GM23248 (cell line): ENCODE measurements around the gene PTPRD. TPM values are rescaled to one million over a fixed set of nuclear protein-coding genes. Genes with fewer than 3 reads are reported as not detected.

Experiments used
- DNase-seq: peaks from one replicate; pipeline ENCODE4 v3.0.0-alpha.2; 2015
- H2AFZ ChIP-seq: fragments of 200-600 bp; sonication (generic); 2 replicates; pipeline ENCODE4 v1.6.1; 2016; ENCODE audit warnings: antibody characterized with exemption
- H3F3A ChIP-seq: fragments of 200-600 bp; sonication (generic); 2 replicates; pipeline ENCODE4 v1.6.1; 2016; ENCODE audit warnings: mild to moderate bottlenecking, antibody characterized with exemption, mixed run types; ENCODE audit not compliant: insufficient read depth
- H3K27ac ChIP-seq: fragments of 200-600 bp; sonication (generic); 2 replicates; pipeline ENCODE4 v1.5.1; 2016; ENCODE audit warnings: mild to moderate bottlenecking
- H3K27me3 ChIP-seq: fragments of 200-600 bp; sonication (generic); replicated peaks from 2 replicates; pipeline ENCODE4 v1.6.1; 2016; ENCODE audit warnings: mild to moderate bottlenecking; ENCODE audit not compliant: insufficient read depth
- H3K36me3 ChIP-seq: fragments of 200-600 bp; sonication (generic); 2 replicates; pipeline ENCODE4 v1.6.1; 2016; ENCODE audit warnings: low read depth, mild to moderate bottlenecking
- H3K4me1 ChIP-seq: fragments of 200-600 bp; sonication (generic); 2 replicates; pipeline ENCODE4 v1.6.1; 2016; ENCODE audit warnings: mild to moderate bottlenecking; ENCODE audit not compliant: insufficient read depth
- H3K4me2 ChIP-seq: fragments of 200-600 bp; sonication (generic); one replicate; pipeline ENCODE4 v1.6.1; 2016; ENCODE audit warnings: mild to moderate bottlenecking; ENCODE audit not compliant: unreplicated experiment
- H3K4me3 ChIP-seq: fragments of 200-600 bp; sonication (generic); 2 replicates; pipeline ENCODE4 v1.5.1; 2016; ENCODE audit warnings: mild to moderate bottlenecking
- H3K79me2 ChIP-seq: fragments of 200-600 bp; sonication (generic); 2 replicates; pipeline ENCODE4 v1.6.1; 2016; ENCODE audit warnings: mild to moderate bottlenecking; ENCODE audit not compliant: insufficient read depth
- H3K9ac ChIP-seq: fragments of 200-600 bp; sonication (generic); 2 replicates; pipeline ENCODE4 v1.6.1; 2016; ENCODE audit warnings: mild to moderate bottlenecking
- H3K9me2 ChIP-seq: fragments of 200-600 bp; sonication (generic); 2 replicates; pipeline ENCODE4 v1.6.1; 2016; ENCODE audit warnings: mixed run types, mild to moderate bottlenecking, moderate library complexity; ENCODE audit not compliant: insufficient read depth
- H3K9me3 ChIP-seq: fragments of 200-600 bp; sonication (generic); one replicate; pipeline ENCODE4 v1.6.1; 2017; ENCODE audit warnings: low read depth
- H4K20me1 ChIP-seq: fragments of 200-600 bp; sonication (generic); 2 replicates; pipeline ENCODE4 v1.6.0; 2016; ENCODE audit not compliant: insufficient read depth
- EZH2 ChIP-seq: fragments of 200-600 bp; sonication (generic); IDR thresholded peaks from 2 replicates; pipeline ENCODE4 v1.6.1; 2018; ENCODE audit warnings: antibody characterized with exemption, mild to moderate bottlenecking; ENCODE audit not compliant: insufficient read depth, poor library complexity, severe bottlenecking
- EZH2phosphoT487 ChIP-seq: fragments of 200-600 bp; sonication (generic); IDR thresholded peaks from 2 replicates; pipeline ENCODE4 v1.6.1; 2018; ENCODE audit warnings: antibody characterized with exemption, moderate library complexity, mild to moderate bottlenecking, low read depth; ENCODE audit not compliant: insufficient read depth
- WGBS, 2 experiments: methylation state at CpG; one replicate each; pipeline ENCODE4 v1.1.6; 2015 to 2017; ENCODE audit warnings: low lambda C conversion rate in 2 of 2, low coverage in 1 of 2; ENCODE audit errors: missing lambda C conversion rate in 2 of 2; 5-methylcytosine and 5-hydroxymethylcytosine counted together
- in situ Hi-C: fragments of 300-500 bp; cut with MboI; formaldehyde crosslinking; loops from 2 replicates; pipeline ENCODE4 v1.15.0; 2020
- polyA plus RNA-seq: library from polyadenylated mRNA; unstranded; fragments of >200 nt; fragmentation: Nextera tagmentation; extraction: Ambion mirVana; gene quantifications from 2 replicates; pipeline ENCODE4 v1.2.1, GENCODE V29; 2016
- total RNA-seq: library from RNA; depleted of rRNA; stranded (reverse); fragments of >200 nt; shearing (Covaris generic); gene quantifications from 2 replicates; pipeline ENCODE4 v1.2.3, GENCODE V29; 2014

Gene PTPRD
- total and polyA plus RNA-seq, 2 experiments from 2014 or later: 0.05 TPM; not detected in 1

GRCh38 chr9:8677741-8678140 lies 1935.1 kb downstream of the PTPRD start:
- H3K79me2 ChIP-seq: no peaks in the 10 kb centered on the region
- in situ Hi-C loops: no loop called here
- no peaks in the 10 kb centered on the region for H3K36me3 ChIP-seq
- no peaks in the 10 kb centered on the region for H4K20me1 ChIP-seq
- H3F3A ChIP-seq: no peaks in the 10 kb centered on the region
- no peaks in the 10 kb centered on the region for H3K9me3 ChIP-seq
- no peak overlapping the region for H2AFZ ChIP-seq
- 13% methylated on average over 4 of the region's 4 CpGs for WGBS, 2 experiments
- no peaks in the 10 kb centered on the region for H3K4me1 ChIP-seq
- no peak for TF ChIP-seq EZH2
- TF ChIP-seq EZH2phosphoT487: no peak
- H3K9me2 ChIP-seq: no peaks in the 10 kb centered on the region
- no peak overlapping the region for H3K4me2 ChIP-seq
- H3K9ac ChIP-seq: no peak overlapping the region
- DNase-seq: no peak
- H3K27ac ChIP-seq: no peak overlapping the region
- H3K4me3 ChIP-seq: no peak overlapping the region
- no peaks in the 10 kb centered on the region for H3K27me3 ChIP-seq

- no peaks in the 10 kb centered on the region for H3K9me2 ChIP-seq
- H3K79me2 ChIP-seq: no peaks in the 10 kb centered on the region
- no peaks in the 10 kb centered on the region for H4K20me1 ChIP-seq
- no peaks in the 10 kb centered on the region for H3K4me1 ChIP-seq
- H3K9ac ChIP-seq: no peak overlapping the region
- no peak overlapping the region for H3K27ac ChIP-seq
- no peaks in the 10 kb centered on the region for H3K9me3 ChIP-seq
- in situ Hi-C loops: no loop called here
- no peaks in the 10 kb centered on the region for H3F3A ChIP-seq
- no peak for DNase-seq
- H3K36me3 ChIP-seq: no peaks in the 10 kb centered on the region
- no peak overlapping the region for H2AFZ ChIP-seq
- no peak overlapping the region for H3K4me3 ChIP-seq
- TF ChIP-seq EZH2phosphoT487: no peak
- no peak for TF ChIP-seq EZH2
- H3K4me2 ChIP-seq: no peak overlapping the region
- H3K27me3 ChIP-seq: no peaks in the 10 kb centered on the region
Observed at GRCh38 chr9:8674536-8674935, 1938.3 kb downstream of the PTPRD start.

GRCh38 chr9:8673830-8674229 lies 1939.0 kb downstream of the PTPRD start:
- H3K4me3 ChIP-seq: no peak overlapping the region
- in situ Hi-C loops: no loop called here
- no peak overlapping the region for H3K27ac ChIP-seq
- DNase-seq: no peak
- no peaks in the 10 kb centered on the region for H3K4me1 ChIP-seq
- 36% methylated on average over 7 of the region's 7 CpGs for WGBS, 2 experiments
- no peaks in the 10 kb centered on the region for H3K36me3 ChIP-seq
- H3K9ac ChIP-seq: no peak overlapping the region
- H3K9me2 ChIP-seq: no peaks in the 10 kb centered on the region
- H3F3A ChIP-seq: no peaks in the 10 kb centered on the region
- H4K20me1 ChIP-seq: no peaks in the 10 kb centered on the region
- no peak overlapping the region for H3K4me2 ChIP-seq
- no peaks in the 10 kb centered on the region for H3K79me2 ChIP-seq
- no peaks in the 10 kb centered on the region for H3K9me3 ChIP-seq
- TF ChIP-seq EZH2phosphoT487 (no peak), EZH2 (no peak)
- H2AFZ ChIP-seq: no peak overlapping the region
- H3K27me3 ChIP-seq: no peaks in the 10 kb centered on the region

GRCh38 chr9:8670751-8671150 lies 1942.1 kb downstream of the PTPRD start:
- Histone ChIP-seq H3K27ac (no peak overlapping the region), H3K4me1 (no peaks in the 10 kb centered on the region), H3F3A (no peaks in the 10 kb centered on the region), H3K9ac (no peak overlapping the region), H3K9me3 (no peaks in the 10 kb centered on the region), H3K4me3 (no peak overlapping the region), H3K36me3 (no peaks in the 10 kb centered on the region), H3K79me2 (no peaks in the 10 kb centered on the region), H3K4me2 (no peak overlapping the region), H2AFZ (no peak overlapping the region), H4K20me1 (no peaks in the 10 kb centered on the region), H3K27me3 (no peaks in the 10 kb centered on the region), H3K9me2 (no peaks in the 10 kb centered on the region)
- in situ Hi-C loops: no loop called here
- no peak for DNase-seq
- TF ChIP-seq EZH2: no peak
- TF ChIP-seq EZH2phosphoT487: no peak
- WGBS, 2 experiments: 0 to 4% methylated on average over 2 of the region's 2 CpGs

GRCh38 chr9:8668751-8669150 lies 1944.1 kb downstream of the PTPRD start:
- 31 to 40% methylated on average over 1 of the region's 1 CpG for WGBS, 2 experiments
- Histone ChIP-seq H3K4me1 (no peaks in the 10 kb centered on the region), H3K36me3 (no peaks in the 10 kb centered on the region), H2AFZ (no peak overlapping the region), H3K4me3 (no peak overlapping the region), H3K4me2 (no peak overlapping the region), H3K27me3 (no peaks in the 10 kb centered on the region), H3K9ac (no peak overlapping the region), H4K20me1 (no peaks in the 10 kb centered on the region), H3K9me3 (no peaks in the 10 kb centered on the region), H3K79me2 (no peaks in the 10 kb centered on the region), H3K27ac (no peak overlapping the region), H3K9me2 (no peaks in the 10 kb centered on the region), H3F3A (no peaks in the 10 kb centered on the region)
- in situ Hi-C loops: no loop called here
- no peak for TF ChIP-seq EZH2phosphoT487
- no peak for TF ChIP-seq EZH2
- DNase-seq: no peak
